Suprapubic skin (tissue), 4 donors: ENCODE measurements around the gene OR4K14. TPM values are rescaled to one million over a fixed set of nuclear protein-coding genes. Genes with fewer than 3 reads are reported as not detected.

Source experiments
- DNase-seq, 2 donors: peaks; one replicate each; pipeline ENCODE4 v3.0.0-alpha.2; 2019; ENCODE audit warnings: low spot score in 2 of 2
- H3K27ac ChIP-seq: fragments of 200-600 bp; sonication (generic); one replicate; pipeline ENCODE4 v1.5.1; 2019
- H3K27me3 ChIP-seq: fragments of 200-600 bp; sonication (generic); one replicate; pipeline ENCODE4 v1.5.1; 2019
- H3K36me3 ChIP-seq: fragments of 200-600 bp; sonication (generic); one replicate; pipeline ENCODE4 v1.5.1; 2019
- H3K4me1 ChIP-seq: fragments of 200-600 bp; sonication (generic); one replicate; pipeline ENCODE4 v1.5.1; 2019
- H3K4me3 ChIP-seq: fragments of 200-600 bp; sonication (generic); one replicate; pipeline ENCODE4 v1.5.1; 2019; ENCODE audit warnings: mild to moderate bottlenecking
- H3K9me3 ChIP-seq: fragments of 200-600 bp; sonication (generic); one replicate; pipeline ENCODE4 v1.5.1; 2019
- CTCF ChIP-seq, 2 donors: fragments of 200-600 bp in 1 of 2; fragments of 450-650 bp in 1 of 2; sonication (generic) in 1 of 2; IDR thresholded peaks; one replicate each; pipeline ENCODE4 v1.5.1; 2016 to 2019; ENCODE audit warnings: antibody characterized with exemption in 2 of 2, mild to moderate bottlenecking in 1 of 2, moderate library complexity in 1 of 2
- EP300 ChIP-seq: sonication (generic); formaldehyde crosslinking; IDR thresholded peaks from one replicate; pipeline ENCODE4 v1.6.1; 2017; ENCODE audit warnings: antibody characterized with exemption
- POLR2A ChIP-seq, 2 donors: fragments of 450-650 bp; IDR thresholded peaks; one replicate each; pipeline ENCODE4 v1.6.1; 2017; ENCODE audit warnings: antibody characterized with exemption in 2 of 2, mild to moderate bottlenecking in 2 of 2, moderate library complexity in 2 of 2
- POLR2AphosphoS5 ChIP-seq, 3 donors: sonication (generic); formaldehyde crosslinking; IDR thresholded peaks; one replicate each; pipeline ENCODE4 v1.6.1; 2017; ENCODE audit warnings: antibody characterized with exemption in 3 of 3
- WGBS: methylation state at CpG from one replicate; pipeline ENCODE4 v1.1.5; 2018; 5-methylcytosine and 5-hydroxymethylcytosine counted together
- total RNA-seq, 4 donors: library from RNA; depleted of rRNA; stranded (reverse); fragments of >200 nt; gene quantifications; one replicate each; pipeline ENCODE4 v1.1.0, GENCODE V29; 2016

The OR4K14 gene
- total RNA-seq, 4 donors from 2014 or later: not detected

DNA sequence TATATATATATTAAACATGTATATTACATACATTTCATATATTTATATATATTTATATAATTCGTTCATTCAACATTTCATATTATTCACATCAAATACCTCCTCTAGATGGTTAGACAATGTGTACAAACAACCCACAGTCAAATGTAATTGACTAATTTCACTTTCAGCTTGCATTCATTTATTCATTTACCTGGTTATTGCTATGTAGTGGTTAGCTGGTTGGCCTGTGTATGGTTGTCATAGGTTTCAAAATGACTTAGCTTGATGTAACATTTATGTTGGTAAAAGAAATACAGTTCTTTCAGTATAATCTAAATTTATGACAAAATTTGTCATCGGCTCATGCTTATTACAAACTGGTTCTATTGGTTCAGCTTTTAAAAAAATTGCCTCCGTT is 16.3 kb upstream of the OR4K14 start:
- WGBS: 79% methylated on average over 3 of the region's 3 CpGs

DNA sequence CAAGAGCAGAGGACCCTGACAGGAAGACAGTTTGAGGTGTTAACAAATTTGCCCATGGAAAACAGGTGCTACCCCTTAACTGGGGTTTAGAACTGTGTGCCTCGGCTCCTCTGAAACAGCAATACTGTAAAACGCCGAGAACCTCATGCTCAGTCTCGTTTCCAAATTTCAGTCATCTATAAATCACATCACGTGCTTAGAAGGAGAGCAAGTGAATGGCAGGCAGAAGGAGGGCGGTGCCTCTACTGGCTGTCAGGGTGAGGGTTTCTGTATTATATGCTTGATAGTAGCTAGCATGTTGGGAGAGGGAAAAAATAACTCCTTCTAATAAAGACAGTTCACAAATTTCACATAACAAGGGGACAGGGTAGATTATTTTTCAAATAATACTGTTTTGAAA is 12.0 kb upstream of the OR4K14 start:
- DNase-seq: no peak
- Histone ChIP-seq H3K27me3 (no peaks in the 10 kb centered on the region), H3K4me3 (no peak overlapping the region), H3K4me1 (no peaks in the 10 kb centered on the region), H3K36me3 (no peaks in the 10 kb centered on the region), H3K27ac (no peak overlapping the region), H3K9me3 (no peaks in the 10 kb centered on the region)
- TF ChIP-seq EP300 (no peak), CTCF (IDR thresholded peaks at IDR 0.05) (no peak), POLR2AphosphoS5 (IDR thresholded peaks at IDR 0.05) (no peak), POLR2A (IDR thresholded peaks at IDR 0.05) (no peak)
- WGBS: 76% methylated on average over 6 of the region's 6 CpGs

More for the DNA sequence above, 16.3 kb upstream of the OR4K14 start:
- H3K36me3 ChIP-seq: no peaks in the 10 kb centered on the region
- no peaks in the 10 kb centered on the region for H3K27me3 ChIP-seq
- H3K27ac ChIP-seq: no peak overlapping the region
- H3K9me3 ChIP-seq: no peaks in the 10 kb centered on the region
- no peak for DNase-seq
- no peak overlapping the region for H3K4me3 ChIP-seq
- H3K4me1 ChIP-seq: no peaks in the 10 kb centered on the region
- TF ChIP-seq EP300 (no peak), POLR2A (IDR thresholded peaks at IDR 0.05) (no peak), CTCF (IDR thresholded peaks at IDR 0.05) (no peak), POLR2AphosphoS5 (IDR thresholded peaks at IDR 0.05) (no peak)

DNA sequence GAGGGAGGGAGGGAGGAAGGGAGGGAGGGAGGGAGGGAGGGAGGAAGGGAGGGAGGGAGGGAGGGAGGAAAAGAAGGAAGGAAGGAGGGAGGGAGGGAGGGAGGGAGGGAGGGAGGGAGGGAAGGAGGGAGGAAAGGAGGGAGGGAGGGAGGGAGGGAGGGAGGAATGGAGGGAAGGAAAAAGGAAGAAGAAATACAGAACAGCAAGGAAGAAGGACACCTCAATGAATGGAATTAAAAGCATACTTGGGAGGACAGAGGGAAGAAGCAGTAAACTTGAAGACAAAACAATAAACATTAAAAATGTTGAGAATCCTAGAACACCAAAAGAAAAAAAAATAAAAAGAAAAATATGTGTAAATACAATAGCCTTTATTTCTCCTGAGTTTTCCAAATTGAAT is 11.0 kb downstream of the OR4K14 start:
- Histone ChIP-seq H3K4me3 (no peak overlapping the region), H3K4me1 (no peaks in the 10 kb centered on the region), H3K27me3 (no peaks in the 10 kb centered on the region), H3K36me3 (no peaks in the 10 kb centered on the region), H3K27ac (no peak overlapping the region), H3K9me3 (peaks cover 3% of the 10 kb centered on the region)
- TF ChIP-seq POLR2A (IDR thresholded peaks at IDR 0.05): no peak
- TF ChIP-seq EP300: no peak
- no peak for TF ChIP-seq POLR2AphosphoS5 (IDR thresholded peaks at IDR 0.05)
- no peak for DNase-seq

DNA sequence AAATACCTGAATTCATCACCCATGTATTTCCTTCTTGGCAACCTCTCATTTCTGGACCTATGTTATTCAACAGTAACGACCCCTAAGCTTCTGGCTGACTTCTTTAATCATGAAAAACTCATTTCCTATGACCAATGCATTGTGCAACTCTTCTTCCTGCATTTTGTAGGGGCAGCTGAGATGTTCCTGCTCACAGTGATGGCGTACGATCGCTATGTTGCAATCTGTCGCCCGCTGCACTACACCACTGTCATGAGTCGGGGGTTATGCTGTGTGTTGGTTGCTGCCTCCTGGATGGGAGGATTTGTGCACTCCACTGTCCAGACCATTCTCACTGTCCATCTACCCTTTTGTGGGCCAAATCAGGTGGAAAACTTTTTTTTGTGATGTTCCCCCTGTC is 16.8 kb downstream of the OR4K14 start:
- no peaks in the 10 kb centered on the region for H3K4me1 ChIP-seq
- no peaks in the 10 kb centered on the region for H3K27me3 ChIP-seq
- no peak overlapping the region for H3K4me3 ChIP-seq
- DNase-seq: no peak
- no peak overlapping the region for H3K27ac ChIP-seq
- TF ChIP-seq POLR2AphosphoS5 (IDR thresholded peaks at IDR 0.05) (no peak), CTCF (IDR thresholded peaks at IDR 0.05) (no peak), POLR2A (IDR thresholded peaks at IDR 0.05) (no peak), EP300 (no peak)
- no peaks in the 10 kb centered on the region for H3K36me3 ChIP-seq
- H3K9me3 ChIP-seq: no peaks in the 10 kb centered on the region
- 65% methylated on average over 7 of the region's 7 CpGs for WGBS

- H3K36me3 ChIP-seq: no peaks in the 10 kb centered on the region
- no peak for DNase-seq
- H3K27ac ChIP-seq: no peak within 1 kb of the TSS
- H3K27me3 ChIP-seq: no peaks in the 10 kb centered on the region
- no peak for TF ChIP-seq POLR2AphosphoS5 (IDR thresholded peaks at IDR 0.05)
- TF ChIP-seq EP300: no peak
- TF ChIP-seq CTCF (IDR thresholded peaks at IDR 0.05): no peak
- TF ChIP-seq POLR2A (IDR thresholded peaks at IDR 0.05): no peak
- no peaks in the 10 kb centered on the region for H3K9me3 ChIP-seq
- H3K4me1 ChIP-seq: no peaks in the 10 kb centered on the region
- H3K4me3 ChIP-seq: no peak within 1 kb of the TSS
These were observed 17.2 kb downstream of the OR4K14 start, which contains the start of gene OR4Q2 for GRCh38 chr14:20001863-20002262. Gene OR4Q2 (plus strand): TSS chr14:20002163.

GRCh38 chr14:19993438-19993837 is 25.7 kb downstream of the OR4K14 start:
- no peak overlapping the region for H3K4me3 ChIP-seq
- H3K9me3 ChIP-seq: no peaks in the 10 kb centered on the region
- H3K36me3 ChIP-seq: no peaks in the 10 kb centered on the region
- no peaks in the 10 kb centered on the region for H3K4me1 ChIP-seq
- no peak overlapping the region for H3K27ac ChIP-seq
- no peak for DNase-seq
- 75% methylated on average over 2 of the region's 2 CpGs for WGBS
- TF ChIP-seq POLR2A (IDR thresholded peaks at IDR 0.05) (no peak), POLR2AphosphoS5 (IDR thresholded peaks at IDR 0.05) (no peak), CTCF (IDR thresholded peaks at IDR 0.05) (no peak), EP300 (no peak)
- H3K27me3 ChIP-seq: no peaks in the 10 kb centered on the region
